Measurements from ENCODE around the gene SLC25A33.

GRCh38 chr1:9505143-9505542 is 34.1 kb upstream of the SLC25A33 start:
- TF ChIP-seq, protein P1, sequence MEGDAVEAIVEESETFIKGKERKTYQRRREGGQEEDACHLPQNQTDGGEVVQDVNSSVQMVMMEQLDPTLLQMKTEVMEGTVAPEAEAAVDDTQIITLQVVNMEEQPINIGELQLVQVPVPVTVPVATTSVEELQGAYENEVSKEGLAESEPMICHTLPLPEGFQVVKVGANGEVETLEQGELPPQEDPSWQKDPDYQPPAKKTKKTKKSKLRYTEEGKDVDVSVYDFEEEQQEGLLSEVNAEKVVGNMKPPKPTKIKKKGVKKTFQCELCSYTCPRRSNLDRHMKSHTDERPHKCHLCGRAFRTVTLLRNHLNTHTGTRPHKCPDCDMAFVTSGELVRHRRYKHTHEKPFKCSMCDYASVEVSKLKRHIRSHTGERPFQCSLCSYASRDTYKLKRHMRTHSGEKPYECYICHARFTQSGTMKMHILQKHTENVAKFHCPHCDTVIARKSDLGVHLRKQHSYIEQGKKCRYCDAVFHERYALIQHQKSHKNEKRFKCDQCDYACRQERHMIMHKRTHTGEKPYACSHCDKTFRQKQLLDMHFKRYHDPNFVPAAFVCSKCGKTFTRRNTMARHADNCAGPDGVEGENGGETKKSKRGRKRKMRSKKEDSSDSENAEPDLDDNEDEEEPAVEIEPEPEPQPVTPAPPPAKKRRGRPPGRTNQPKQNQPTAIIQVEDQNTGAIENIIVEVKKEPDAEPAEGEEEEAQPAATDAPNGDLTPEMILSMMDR (IDR thresholded peaks at IDR 0.05), result no peak
- no peak for TF ChIP-seq POLR2A (IDR thresholded peaks at IDR 0.05)

All from right lobe of liver (tissue), 4 donors.